DND-41 (cell line): Measurements from ENCODE around the gene HCN3.

Experiments
- ATAC-seq: fragments of 200-7000 bp; cut with Tn5 transposase; 3 replicates; pipeline ENCODE4 v1.9.1; 2021; ENCODE audit warnings: low read depth; ENCODE audit not compliant: insufficient read depth
- DNase-seq: peaks from one replicate; pipeline ENCODE4 v3.0.0-alpha.2; 2020
- H2AFZ ChIP-seq: 2 replicates; pipeline ENCODE4 v1.6.0; 2012; ENCODE audit warnings: low read depth, low read length
- H3K27ac ChIP-seq: 2 replicates; pipeline ENCODE4 v1.5.1; 2012; ENCODE audit warnings: low read length, inconsistent platforms
- H3K27me3 ChIP-seq: fragments of 200-600 bp; sonication (generic); 2 replicates; pipeline ENCODE4 v1.6.0; 2012; ENCODE audit warnings: low read length, mild to moderate bottlenecking, inconsistent platforms; ENCODE audit not compliant: insufficient read depth, poor library complexity
- H3K36me3 ChIP-seq: 2 replicates; pipeline ENCODE4 v1.5.1; 2012; ENCODE audit warnings: low read length, inconsistent platforms; ENCODE audit not compliant: insufficient read depth
- H3K4me1 ChIP-seq: 2 replicates; pipeline ENCODE4 v1.5.1; 2012; ENCODE audit warnings: mild to moderate bottlenecking, low read length; ENCODE audit not compliant: insufficient read depth
- H3K4me2 ChIP-seq: 2 replicates; pipeline ENCODE4 v1.6.0; 2012; ENCODE audit warnings: mild to moderate bottlenecking, moderate library complexity, low read length, inconsistent platforms; ENCODE audit not compliant: insufficient read depth
- H3K4me3 ChIP-seq, 2 experiments: fragments of 200-600 bp in 1 of 2; shearing (Covaris generic) in 1 of 2; 2 replicates each; pipeline ENCODE4 v1.5.1; 2012 to 2016; ENCODE audit warnings: inconsistent platforms in 2 of 2, low read length in 2 of 2, mild to moderate bottlenecking in 2 of 2, low read depth in 1 of 2, moderate library complexity in 1 of 2
- H3K79me2 ChIP-seq: 2 replicates; pipeline ENCODE4 v1.6.0; 2012; ENCODE audit warnings: low read length, inconsistent platforms; ENCODE audit not compliant: insufficient read depth
- H3K9ac ChIP-seq: 2 replicates; pipeline ENCODE4 v1.6.0; 2012; ENCODE audit warnings: low read depth, mild to moderate bottlenecking, inconsistent platforms, low read length, moderate library complexity
- H3K9me3 ChIP-seq: 2 replicates; pipeline ENCODE4 v1.5.1; 2012; ENCODE audit warnings: low read length, moderate library complexity, mild to moderate bottlenecking, inconsistent platforms; ENCODE audit not compliant: insufficient read depth, severe bottlenecking
- H4K20me1 ChIP-seq: 2 replicates; pipeline ENCODE4 v1.6.0; 2012; ENCODE audit warnings: low read length; ENCODE audit not compliant: insufficient read depth
- CTCF ChIP-seq: IDR thresholded peaks from 2 replicates; pipeline ENCODE4 v1.5.1; 2012; ENCODE audit warnings: borderline replicate concordance, low read length, moderate library complexity, mild to moderate bottlenecking; ENCODE audit not compliant: poor library complexity, severe bottlenecking; ENCODE audit errors: extremely low read depth
- EZH2 ChIP-seq: IDR thresholded peaks from 3 replicates; pipeline ENCODE4 v1.6.1; 2012; ENCODE audit warnings: borderline replicate concordance, low read depth, mild to moderate bottlenecking, moderate library complexity, low read length, inconsistent platforms; ENCODE audit not compliant: severe bottlenecking

HCN3 gene

GRCh38 chr1:155318082-155318481 lies 40.8 kb downstream of the HCN3 start:
- Histone ChIP-seq H3K4me1 (peaks cover 19% of the 10 kb centered on the region), H3K27ac (no peak overlapping the region), H2AFZ (no peak overlapping the region), H3K79me2 (peaks cover 19% of the 10 kb centered on the region), H4K20me1 (peaks cover 18% of the 10 kb centered on the region; the same call in 1 of the 2 replicates), H3K36me3 (peaks cover 62% of the 10 kb centered on the region), H3K4me2 (no peak overlapping the region), H3K4me3 (no peak overlapping the region), H3K9me3 (no peaks in the 10 kb centered on the region), H3K27me3 (no peaks in the 10 kb centered on the region), H3K9ac (no peak overlapping the region)
- no peak for DNase-seq
- TF ChIP-seq EZH2 (no peak), CTCF (no peak)
- no peak for ATAC-seq

GRCh38 chr1:155319536-155319935 lies 42.3 kb downstream of the HCN3 start:
- H3K9ac ChIP-seq = no peak overlapping the region
- no peak overlapping the region for H3K27ac ChIP-seq
- no peaks in the 10 kb centered on the region for H3K27me3 ChIP-seq

GRCh38 chr1:155320252-155320651 lies 43.0 kb downstream of the HCN3 start:
- no peak for ATAC-seq
- Histone ChIP-seq H3K4me1 (peaks cover 23% of the 10 kb centered on the region), H3K4me3 (no peak overlapping the region), H3K9me3 (no peaks in the 10 kb centered on the region), H3K9ac (no peak overlapping the region), H3K79me2 (peaks cover 15% of the 10 kb centered on the region), H2AFZ (no peak overlapping the region), H3K27ac (no peak overlapping the region), H3K27me3 (no peaks in the 10 kb centered on the region), H3K36me3 (peaks cover 41% of the 10 kb centered on the region), H3K4me2 (no peak overlapping the region), H4K20me1 (peaks cover 13% of the 10 kb centered on the region; the same call in 1 of the 2 replicates)
- no peak for DNase-seq
- TF ChIP-seq CTCF (no peak), EZH2 (no peak)

More at GRCh38 chr1:155319536-155319935, 42.3 kb downstream of the HCN3 start:
- DNase-seq (no peak), ATAC-seq (no peak)
- Histone ChIP-seq H3K36me3 (peaks cover 48% of the 10 kb centered on the region), H3K4me3 (no peak overlapping the region), H3K79me2 (peaks cover 13% of the 10 kb centered on the region), H3K9me3 (no peaks in the 10 kb centered on the region), H4K20me1 (peaks cover 13% of the 10 kb centered on the region; the same call in 1 of the 2 replicates), H2AFZ (no peak overlapping the region), H3K4me2 (no peak overlapping the region), H3K4me1 (peaks cover 16% of the 10 kb centered on the region)
- TF ChIP-seq EZH2 (no peak), CTCF (no peak)
